Measurements from ENCODE around the gene CASQ1. TPM values are rescaled to one million over a fixed set of nuclear protein-coding genes. Genes with fewer than 3 reads are reported as not detected.

The CASQ1 gene
- not detected for total RNA-seq

GRCh38 chr1:160189649-160190625 is at the start of gene CASQ1:
TSS of gene CASQ1 (plus strand) at chr1:160190575. CDS start at chr1:160190752, 177 bp downstream.
- H3K4me1 Mint-ChIP-seq (ENCODE audit: low read depth): no peaks in the 10 kb centered on the region
- H3K4me3 Mint-ChIP-seq: no peak within 1 kb of the TSS
- H3K27me3 Mint-ChIP-seq (ENCODE audit: low read depth): peaks cover 6% of the 10 kb centered on the region
- DNase-seq (no peak), ATAC-seq (no peak)
- H3K9me3 Mint-ChIP-seq: no peaks in the 10 kb centered on the region
- H3K36me3 Mint-ChIP-seq (ENCODE audit: insufficient read depth): no peaks in the 10 kb centered on the region

GRCh38 chr1:160143695-160144094 is 46.7 kb upstream of the CASQ1 start:
- DNase-seq (no peak), ATAC-seq (no peak)
- peaks cover 14% of the 10 kb centered on the region for H3K27me3 Mint-ChIP-seq (ENCODE audit: low read depth)
- no peaks in the 10 kb centered on the region for H3K36me3 Mint-ChIP-seq (ENCODE audit: insufficient read depth)
- H3K4me1 Mint-ChIP-seq (ENCODE audit: low read depth): no peaks in the 10 kb centered on the region
- H3K9me3 Mint-ChIP-seq: no peaks in the 10 kb centered on the region
- no peak overlapping the region for H3K4me3 Mint-ChIP-seq

- H3K36me3 Mint-ChIP-seq (ENCODE audit: insufficient read depth): no peaks in the 10 kb centered on the region
- DNase-seq (no peak), ATAC-seq (no peak)
- no peaks in the 10 kb centered on the region for H3K4me1 Mint-ChIP-seq (ENCODE audit: low read depth)
- peaks cover 11% of the 10 kb centered on the region for H3K27me3 Mint-ChIP-seq (ENCODE audit: low read depth)
- H3K9me3 Mint-ChIP-seq: no peaks in the 10 kb centered on the region
- no peak overlapping the region for H3K4me3 Mint-ChIP-seq
Measured at GRCh38 chr1:160144921-160145320, 45.5 kb upstream of the CASQ1 start.

- Mint-ChIP-seq H3K4me1 (ENCODE audit: low read depth) (no peaks in the 10 kb centered on the region), H3K9me3 (no peaks in the 10 kb centered on the region), H3K27me3 (ENCODE audit: low read depth) (peaks cover 2% of the 10 kb centered on the region), H3K4me3 (no peak overlapping the region), H3K36me3 (ENCODE audit: insufficient read depth) (no peaks in the 10 kb centered on the region)
- ATAC-seq (no peak), DNase-seq (no peak)
Measured at GRCh38 chr1:160146107-160146506, 44.3 kb upstream of the CASQ1 start.

GRCh38 chr1:160148121-160148520 is 42.3 kb upstream of the CASQ1 start:
- DNase-seq (no peak), ATAC-seq (no peak)
- no peaks in the 10 kb centered on the region for H3K4me1 Mint-ChIP-seq (ENCODE audit: low read depth)
- no peak overlapping the region for H3K4me3 Mint-ChIP-seq
- no peaks in the 10 kb centered on the region for H3K9me3 Mint-ChIP-seq
- no peaks in the 10 kb centered on the region for H3K36me3 Mint-ChIP-seq (ENCODE audit: insufficient read depth)
- H3K27me3 Mint-ChIP-seq (ENCODE audit: low read depth): peaks cover 2% of the 10 kb centered on the region

GRCh38 chr1:160149233-160149632 is 41.1 kb upstream of the CASQ1 start:
- no peaks in the 10 kb centered on the region for H3K9me3 Mint-ChIP-seq

GRCh38 chr1:160149716-160150115 is 40.7 kb upstream of the CASQ1 start:
- Mint-ChIP-seq H3K36me3 (ENCODE audit: insufficient read depth) (no peaks in the 10 kb centered on the region), H3K4me1 (ENCODE audit: low read depth) (no peaks in the 10 kb centered on the region), H3K4me3 (no peak overlapping the region), H3K9me3 (no peaks in the 10 kb centered on the region), H3K27me3 (ENCODE audit: low read depth) (peaks cover 2% of the 10 kb centered on the region)
- no peak for ATAC-seq
- no peak for DNase-seq

More at GRCh38 chr1:160149233-160149632, 41.1 kb upstream of the CASQ1 start:
- Mint-ChIP-seq H3K4me1 (ENCODE audit: low read depth) (no peaks in the 10 kb centered on the region), H3K4me3 (no peak overlapping the region), H3K36me3 (ENCODE audit: insufficient read depth) (no peaks in the 10 kb centered on the region), H3K27me3 (ENCODE audit: low read depth) (peaks cover 2% of the 10 kb centered on the region)
- DNase-seq (no peak), ATAC-seq (no peak)

GRCh38 chr1:160151303-160151702 is 39.1 kb upstream of the CASQ1 start, which contains the start of gene ATP1A4:
TSS of gene ATP1A4 (plus strand) at chr1:160151603. CDS start at chr1:160152041, 438 bp downstream.
- Mint-ChIP-seq H3K9me3 (no peaks in the 10 kb centered on the region), H3K27me3 (ENCODE audit: low read depth) (peaks cover 4% of the 10 kb centered on the region), H3K36me3 (ENCODE audit: insufficient read depth) (no peaks in the 10 kb centered on the region), H3K4me1 (ENCODE audit: low read depth) (no peaks in the 10 kb centered on the region), H3K4me3 (no peak within 1 kb of the TSS)
- DNase-seq (no peak), ATAC-seq (no peak)

- H3K36me3 Mint-ChIP-seq (ENCODE audit: insufficient read depth): no peaks in the 10 kb centered on the region
- ATAC-seq: no peak
Measured at GRCh38 chr1:160154790-160155189, 35.6 kb upstream of the CASQ1 start.

GRCh38 chr1:160156361-160156760 is 34.0 kb upstream of the CASQ1 start:
- peaks cover 4% of the 10 kb centered on the region for H3K27me3 Mint-ChIP-seq (ENCODE audit: low read depth)
- no peak for ATAC-seq
- no peak for DNase-seq
- no peak overlapping the region for H3K4me3 Mint-ChIP-seq
- no peaks in the 10 kb centered on the region for H3K9me3 Mint-ChIP-seq
- H3K4me1 Mint-ChIP-seq (ENCODE audit: low read depth): no peaks in the 10 kb centered on the region
- no peaks in the 10 kb centered on the region for H3K36me3 Mint-ChIP-seq (ENCODE audit: insufficient read depth)

More at GRCh38 chr1:160154790-160155189, 35.6 kb upstream of the CASQ1 start:
- no peak for DNase-seq
- H3K27me3 Mint-ChIP-seq (ENCODE audit: low read depth): peaks cover 4% of the 10 kb centered on the region
- no peaks in the 10 kb centered on the region for H3K9me3 Mint-ChIP-seq
- H3K4me3 Mint-ChIP-seq: no peak overlapping the region
- H3K4me1 Mint-ChIP-seq (ENCODE audit: low read depth): no peaks in the 10 kb centered on the region

GRCh38 chr1:160157174-160157573 is 33.2 kb upstream of the CASQ1 start:
- no peak for DNase-seq
- no peak for ATAC-seq
- H3K9me3 Mint-ChIP-seq: no peaks in the 10 kb centered on the region
- no peaks in the 10 kb centered on the region for H3K4me1 Mint-ChIP-seq (ENCODE audit: low read depth)
- H3K27me3 Mint-ChIP-seq (ENCODE audit: low read depth): peaks cover 4% of the 10 kb centered on the region
- H3K4me3 Mint-ChIP-seq: no peak overlapping the region
- H3K36me3 Mint-ChIP-seq (ENCODE audit: insufficient read depth): no peaks in the 10 kb centered on the region

- no peak for DNase-seq
- H3K27me3 Mint-ChIP-seq (ENCODE audit: low read depth): peaks cover 4% of the 10 kb centered on the region
- ATAC-seq: no peak
- H3K36me3 Mint-ChIP-seq (ENCODE audit: insufficient read depth): no peaks in the 10 kb centered on the region
- H3K9me3 Mint-ChIP-seq: no peaks in the 10 kb centered on the region
- H3K4me1 Mint-ChIP-seq (ENCODE audit: low read depth): no peaks in the 10 kb centered on the region
- no peak overlapping the region for H3K4me3 Mint-ChIP-seq
Measured at GRCh38 chr1:160158031-160158430, 32.3 kb upstream of the CASQ1 start.

- Mint-ChIP-seq H3K27me3 (ENCODE audit: low read depth) (peaks cover 9% of the 10 kb centered on the region), H3K4me1 (ENCODE audit: low read depth) (no peaks in the 10 kb centered on the region), H3K4me3 (no peak overlapping the region), H3K9me3 (no peaks in the 10 kb centered on the region), H3K36me3 (ENCODE audit: insufficient read depth) (no peaks in the 10 kb centered on the region)
- ATAC-seq: no peak
- DNase-seq: no peak
Measured at GRCh38 chr1:160158534-160158933, 31.8 kb upstream of the CASQ1 start.

- ATAC-seq (no peak), DNase-seq (no peak)
- Mint-ChIP-seq H3K36me3 (ENCODE audit: insufficient read depth) (no peaks in the 10 kb centered on the region), H3K4me3 (no peak overlapping the region), H3K27me3 (ENCODE audit: low read depth) (peaks cover 14% of the 10 kb centered on the region), H3K9me3 (no peaks in the 10 kb centered on the region), H3K4me1 (ENCODE audit: low read depth) (no peaks in the 10 kb centered on the region)
Measured at GRCh38 chr1:160159846-160160245, 30.5 kb upstream of the CASQ1 start.
